ENCODE data around the gene KANK3. TPM values are rescaled to one million over a fixed set of nuclear protein-coding genes. Genes with fewer than 3 reads are reported as not detected.

KANK3 gene
- total and polyA plus RNA-seq, 2 of the 8 experiments (the other 6 are each of a cell fraction or from before 2014, with no cell fraction given): 2.5 to 4.2 TPM

- TF ChIP-seq, protein P1, sequence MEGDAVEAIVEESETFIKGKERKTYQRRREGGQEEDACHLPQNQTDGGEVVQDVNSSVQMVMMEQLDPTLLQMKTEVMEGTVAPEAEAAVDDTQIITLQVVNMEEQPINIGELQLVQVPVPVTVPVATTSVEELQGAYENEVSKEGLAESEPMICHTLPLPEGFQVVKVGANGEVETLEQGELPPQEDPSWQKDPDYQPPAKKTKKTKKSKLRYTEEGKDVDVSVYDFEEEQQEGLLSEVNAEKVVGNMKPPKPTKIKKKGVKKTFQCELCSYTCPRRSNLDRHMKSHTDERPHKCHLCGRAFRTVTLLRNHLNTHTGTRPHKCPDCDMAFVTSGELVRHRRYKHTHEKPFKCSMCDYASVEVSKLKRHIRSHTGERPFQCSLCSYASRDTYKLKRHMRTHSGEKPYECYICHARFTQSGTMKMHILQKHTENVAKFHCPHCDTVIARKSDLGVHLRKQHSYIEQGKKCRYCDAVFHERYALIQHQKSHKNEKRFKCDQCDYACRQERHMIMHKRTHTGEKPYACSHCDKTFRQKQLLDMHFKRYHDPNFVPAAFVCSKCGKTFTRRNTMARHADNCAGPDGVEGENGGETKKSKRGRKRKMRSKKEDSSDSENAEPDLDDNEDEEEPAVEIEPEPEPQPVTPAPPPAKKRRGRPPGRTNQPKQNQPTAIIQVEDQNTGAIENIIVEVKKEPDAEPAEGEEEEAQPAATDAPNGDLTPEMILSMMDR (IDR thresholded peaks at IDR 0.05; ENCODE audit: control extremely low read depth in 1 of 3, insufficient read depth in 1 of 3, low read depth in 1 of 3, low read length in 3 of 3): no peak
- TF ChIP-seq TAF7 (optimal IDR thresholded peaks at IDR 0.05; ENCODE audit: borderline replicate concordance, low read depth, low read length) (no peak), CHD2 (IDR thresholded peaks at IDR 0.05; ENCODE audit: low read length) (no peak), RAD21 (IDR thresholded peaks at IDR 0.05 in 1 of 2, conservative IDR thresholded peaks at IDR 0.05 in 1 of 2; ENCODE audit: low read depth in 2 of 2, low read length in 2 of 2) (no peak), JUND (IDR thresholded peaks at IDR 0.05; ENCODE audit: low read length) (no peak), BRCA1 (IDR thresholded peaks at IDR 0.05; ENCODE audit: low read depth, low read length) (no peak), CEBPB (IDR thresholded peaks at IDR 0.05; ENCODE audit: low read depth, low read length) (no peak), EGR1 (IDR thresholded peaks at IDR 0.05; ENCODE audit: borderline replicate concordance, low read depth, low read length) (no peak), TCF12 (IDR thresholded peaks at IDR 0.05; ENCODE audit: low read depth, low read length) (no peak), MAFK (IDR thresholded peaks at IDR 0.05; ENCODE audit: low read depth, low read length) (no peak), RNF2 (IDR thresholded peaks at IDR 0.05; ENCODE audit: borderline replicate concordance, low read depth, low read length, missing control alignments, poor library complexity, severe bottlenecking) (no peak), CHD1 (IDR thresholded peaks at IDR 0.05; ENCODE audit: low read depth, low read length) (no peak), POLR2A (IDR thresholded peaks at IDR 0.05; ENCODE audit: control extremely low read depth in 1 of 2, low read depth in 2 of 2, low read length in 2 of 2) (no peak), JUN (IDR thresholded peaks at IDR 0.05; ENCODE audit: low read depth, low read length) (no peak)
- TF ChIP-seq, protein P2, sequence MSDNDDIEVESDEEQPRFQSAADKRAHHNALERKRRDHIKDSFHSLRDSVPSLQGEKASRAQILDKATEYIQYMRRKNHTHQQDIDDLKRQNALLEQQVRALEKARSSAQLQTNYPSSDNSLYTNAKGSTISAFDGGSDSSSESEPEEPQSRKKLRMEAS (IDR thresholded peaks at IDR 0.05): 0 out of 2 replicates have a peak, but pooled peaks have one; percentile 26
These were observed 9.2 kb downstream of the KANK3 start (continued) for GRCh38 chr19:8333767-8334457.
